HG02938 (cell line): ENCODE measurements around the gene PDAP1.
"Not testable (repeated sequence)": the region's sequence is repeated elsewhere in the genome, so short reads cannot be mapped to it uniquely, and the experiment has no call there.

Experiments
- ATAC-seq: cut with Tn5 transposase; IDR thresholded peaks from one replicate; pipeline ENCODE4 v1.9.1; 2021; ENCODE audit warnings: mild to moderate bottlenecking, moderate library complexity; ENCODE audit not compliant: unreplicated experiment

Gene PDAP1

GRCh38 chr7:99428972-99429566 lies 20.7 kb upstream of the PDAP1 start:
- ATAC-seq, result no peak

- ATAC-seq, result no peak
These were observed 16.7 kb upstream of the PDAP1 start for GRCh38 chr7:99424932-99425730.

- ATAC-seq, result no peak
These were observed 14.2 kb upstream of the PDAP1 start for GRCh38 chr7:99422625-99423024.

GRCh38 chr7:99422186-99422585 lies 13.8 kb upstream of the PDAP1 start:
- no peak for ATAC-seq

- ATAC-seq, result no peak
These were observed 12.6 kb upstream of the PDAP1 start for GRCh38 chr7:99420986-99421385.

- no peak for ATAC-seq
These were observed 11.8 kb upstream of the PDAP1 start for GRCh38 chr7:99420213-99420612.

GRCh38 chr7:99419323-99420021 lies 11.1 kb upstream of the PDAP1 start:
- ATAC-seq, result no peak

GRCh38 chr7:99418260-99418659 lies 9.9 kb upstream of the PDAP1 start:
- no peak for ATAC-seq

GRCh38 chr7:99415513-99416127 lies 7.2 kb upstream of the PDAP1 start:
- not testable (repeated sequence) for ATAC-seq

GRCh38 chr7:99410635-99411034 lies 2.2 kb upstream of the PDAP1 start:
- no peak for ATAC-seq

GRCh38 chr7:99409806-99410205 lies 1.4 kb upstream of the PDAP1 start:
- ATAC-seq, result no peak

- ATAC-seq, result no peak
These were observed 785 bp upstream of the PDAP1 start for GRCh38 chr7:99409192-99409572.

GRCh38 chr7:99407872-99408378 lies 472 bp downstream of the PDAP1 start:
- peak; percentile 7 for ATAC-seq

- no peak for ATAC-seq
These were observed 1.8 kb downstream of the PDAP1 start for GRCh38 chr7:99406557-99406956.

- ATAC-seq, result no peak
These were observed 3.4 kb downstream of the PDAP1 start for GRCh38 chr7:99404977-99405320.

- no peak for ATAC-seq
These were observed 4.0 kb downstream of the PDAP1 start for GRCh38 chr7:99404235-99404976.

- ATAC-seq, result no peak
These were observed 4.6 kb downstream of the PDAP1 start for GRCh38 chr7:99403764-99404163.

- ATAC-seq, result no peak
These were observed 5.5 kb downstream of the PDAP1 start for GRCh38 chr7:99402854-99403253.

- no peak for ATAC-seq
These were observed 8.8 kb downstream of the PDAP1 start for GRCh38 chr7:99399597-99399996.

- no peak for ATAC-seq
These were observed 9.4 kb downstream of the PDAP1 start for GRCh38 chr7:99398891-99399445.
